Upper lobe of left lung (tissue), 4 donors: ENCODE data around the gene TCN2.

ENCODE experiments used
- POLR2A ChIP-seq, 4 donors: fragments of 450-650 bp; IDR thresholded peaks; one replicate each; pipeline ENCODE4 v1.5.1; 2016 to 2017; ENCODE audit warnings: antibody characterized with exemption in 4 of 4, mild to moderate bottlenecking in 2 of 4
- TF ChIP-seq, protein P1 (sequence below), 6 experiments: fragments of 450-650 bp in 4 of 6; fragments of 200-600 bp in 2 of 6; sonication (generic) in 2 of 6; IDR thresholded peaks; one replicate each; pipeline ENCODE4 v1.5.1; 2016 to 2019; ENCODE audit warnings: antibody characterized with exemption in 6 of 6

GRCh38 chr22:30573594-30574094, 33.3 kb upstream of the TCN2 start:
- TF ChIP-seq, protein P1, sequence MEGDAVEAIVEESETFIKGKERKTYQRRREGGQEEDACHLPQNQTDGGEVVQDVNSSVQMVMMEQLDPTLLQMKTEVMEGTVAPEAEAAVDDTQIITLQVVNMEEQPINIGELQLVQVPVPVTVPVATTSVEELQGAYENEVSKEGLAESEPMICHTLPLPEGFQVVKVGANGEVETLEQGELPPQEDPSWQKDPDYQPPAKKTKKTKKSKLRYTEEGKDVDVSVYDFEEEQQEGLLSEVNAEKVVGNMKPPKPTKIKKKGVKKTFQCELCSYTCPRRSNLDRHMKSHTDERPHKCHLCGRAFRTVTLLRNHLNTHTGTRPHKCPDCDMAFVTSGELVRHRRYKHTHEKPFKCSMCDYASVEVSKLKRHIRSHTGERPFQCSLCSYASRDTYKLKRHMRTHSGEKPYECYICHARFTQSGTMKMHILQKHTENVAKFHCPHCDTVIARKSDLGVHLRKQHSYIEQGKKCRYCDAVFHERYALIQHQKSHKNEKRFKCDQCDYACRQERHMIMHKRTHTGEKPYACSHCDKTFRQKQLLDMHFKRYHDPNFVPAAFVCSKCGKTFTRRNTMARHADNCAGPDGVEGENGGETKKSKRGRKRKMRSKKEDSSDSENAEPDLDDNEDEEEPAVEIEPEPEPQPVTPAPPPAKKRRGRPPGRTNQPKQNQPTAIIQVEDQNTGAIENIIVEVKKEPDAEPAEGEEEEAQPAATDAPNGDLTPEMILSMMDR (IDR thresholded peaks at IDR 0.05): no peak
- no peak for TF ChIP-seq POLR2A (IDR thresholded peaks at IDR 0.05)
